SHP77 (cell line): Measurements from ENCODE around the gene MR1.

Experiments
- DNase-seq, 2 experiments: peaks; one replicate each; lab custom pipeline; 2025; lab: John Stamatoyannopoulos, UW

MR1 gene

GRCh38 chr1:181064011-181064623 lies 30.3 kb downstream of the MR1 start:
- no peak for DNase-seq

- no peak for DNase-seq
Observed at GRCh38 chr1:181064702-181065101, 30.9 kb downstream of the MR1 start.

GRCh38 chr1:181073638-181074037 lies 39.9 kb downstream of the MR1 start:
- DNase-seq: no peak

GRCh38 chr1:181075766-181076350 lies 42.1 kb downstream of the MR1 start:
- no peak for DNase-seq

GRCh38 chr1:181076852-181077251 lies 43.1 kb downstream of the MR1 start:
- no peak for DNase-seq

- DNase-seq: no peak
Observed at GRCh38 chr1:181077576-181078242, 43.9 kb downstream of the MR1 start.

- no peak for DNase-seq
Observed at GRCh38 chr1:181079382-181079781, 45.6 kb downstream of the MR1 start.

GRCh38 chr1:181079920-181080319 lies 46.1 kb downstream of the MR1 start:
- DNase-seq: no peak

GRCh38 chr1:181080556-181080955 lies 46.8 kb downstream of the MR1 start:
- DNase-seq: no peak

GRCh38 chr1:181081395-181081794 lies 47.6 kb downstream of the MR1 start:
- DNase-seq: peak; percentile 27 to 45

GRCh38 chr1:181083842-181084605 lies 50.2 kb downstream of the MR1 start:
- DNase-seq: peak; percentile 69 to 84

- DNase-seq: no peak
Observed at GRCh38 chr1:181084606-181084969, 50.8 kb downstream of the MR1 start.

GRCh38 chr1:181086091-181086490 lies 52.3 kb downstream of the MR1 start:
- DNase-seq: no peak

GRCh38 chr1:181086926-181087325 lies 53.1 kb downstream of the MR1 start:
- no peak for DNase-seq

GRCh38 chr1:181087400-181087901 lies 53.7 kb downstream of the MR1 start:
- peak; percentile 17 to 32 for DNase-seq

GRCh38 chr1:181088079-181089016 lies 54.6 kb downstream of the MR1 start, which contains the start of gene IER5:
TSS of gene IER5 (plus strand) at chr1:181088700. CDS start at chr1:181088903, 203 bp downstream.
- DNase-seq: peak; percentile 91 to 94

GRCh38 chr1:181089017-181089675 lies 55.4 kb downstream of the MR1 start:
- DNase-seq: no peak

- DNase-seq: peak; percentile 22 to 40
Observed at GRCh38 chr1:181089676-181090544, 56.1 kb downstream of the MR1 start.

GRCh38 chr1:181090641-181091126 lies 56.9 kb downstream of the MR1 start:
- peak in 1 of 2 experiments; percentile 5 for DNase-seq
